ENCODE results near the gene SPOCK1.

The SPOCK1 gene

DNA sequence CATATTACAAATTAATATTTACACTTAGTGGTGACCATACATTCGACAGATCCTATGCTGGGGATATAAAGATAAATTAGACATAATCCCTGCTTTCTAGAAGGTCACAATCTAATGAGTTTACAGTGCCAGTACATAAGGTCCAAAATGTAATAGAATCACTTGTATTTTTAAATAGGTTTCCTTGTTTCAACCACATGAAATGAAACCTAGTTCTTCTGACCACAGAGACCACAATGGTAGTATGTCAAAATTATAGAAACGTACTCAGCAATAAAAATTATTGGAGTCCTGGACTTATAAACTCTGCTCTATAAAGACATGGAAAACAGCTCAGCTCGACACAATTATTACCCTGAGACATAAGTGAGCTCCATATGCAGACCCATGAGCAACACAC, 444.3 kb downstream of the SPOCK1 start:
- TF ChIP-seq, protein P1, sequence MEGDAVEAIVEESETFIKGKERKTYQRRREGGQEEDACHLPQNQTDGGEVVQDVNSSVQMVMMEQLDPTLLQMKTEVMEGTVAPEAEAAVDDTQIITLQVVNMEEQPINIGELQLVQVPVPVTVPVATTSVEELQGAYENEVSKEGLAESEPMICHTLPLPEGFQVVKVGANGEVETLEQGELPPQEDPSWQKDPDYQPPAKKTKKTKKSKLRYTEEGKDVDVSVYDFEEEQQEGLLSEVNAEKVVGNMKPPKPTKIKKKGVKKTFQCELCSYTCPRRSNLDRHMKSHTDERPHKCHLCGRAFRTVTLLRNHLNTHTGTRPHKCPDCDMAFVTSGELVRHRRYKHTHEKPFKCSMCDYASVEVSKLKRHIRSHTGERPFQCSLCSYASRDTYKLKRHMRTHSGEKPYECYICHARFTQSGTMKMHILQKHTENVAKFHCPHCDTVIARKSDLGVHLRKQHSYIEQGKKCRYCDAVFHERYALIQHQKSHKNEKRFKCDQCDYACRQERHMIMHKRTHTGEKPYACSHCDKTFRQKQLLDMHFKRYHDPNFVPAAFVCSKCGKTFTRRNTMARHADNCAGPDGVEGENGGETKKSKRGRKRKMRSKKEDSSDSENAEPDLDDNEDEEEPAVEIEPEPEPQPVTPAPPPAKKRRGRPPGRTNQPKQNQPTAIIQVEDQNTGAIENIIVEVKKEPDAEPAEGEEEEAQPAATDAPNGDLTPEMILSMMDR (IDR thresholded peaks at IDR 0.05; ENCODE audit: borderline replicate concordance, insufficient read depth, low read depth, low read length) = no peak
- no peak overlapping the region for H3K4me3 ChIP-seq (ENCODE audit: low read depth, low read length)

DNA sequence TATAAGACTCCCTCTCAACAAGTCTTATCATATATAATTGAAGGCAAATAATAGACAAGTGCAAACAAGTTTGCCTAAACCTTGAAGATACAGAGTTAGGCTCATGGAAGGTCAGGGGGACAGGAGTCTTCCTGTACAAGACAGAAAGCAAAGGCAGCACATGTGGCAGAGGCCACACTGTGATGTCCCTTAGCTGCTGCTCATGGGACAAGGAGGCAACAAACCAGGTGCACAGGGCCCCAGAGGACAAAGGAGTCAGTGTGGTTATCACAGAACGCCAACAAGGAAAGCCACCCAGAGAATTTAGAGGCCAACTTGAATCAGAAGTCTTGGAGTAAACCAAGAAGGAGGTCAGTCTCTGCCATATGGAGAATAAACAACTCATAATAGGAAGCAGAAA, 444.8 kb downstream of the SPOCK1 start:
- H3K4me3 ChIP-seq (ENCODE audit: low read depth, low read length) = no peak overlapping the region

DNA sequence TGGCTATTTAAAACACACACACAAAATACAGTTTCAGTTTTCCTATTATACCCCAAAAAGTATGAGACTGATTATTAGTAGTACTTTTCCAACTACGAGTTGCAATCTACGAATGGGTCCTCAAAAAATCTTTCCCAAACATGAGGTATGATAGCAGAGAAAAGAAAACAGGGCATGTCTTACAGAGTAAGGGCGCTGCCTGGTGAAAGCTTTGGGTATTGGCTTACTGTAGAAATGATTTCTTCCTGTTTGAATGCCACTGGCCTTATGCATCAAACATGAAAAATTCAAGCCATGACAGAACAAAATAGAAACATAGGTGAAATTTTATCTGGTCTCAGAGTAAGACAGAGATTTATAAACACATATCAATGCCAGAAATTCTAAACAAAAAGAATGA, 448.0 kb downstream of the SPOCK1 start:
- no peak overlapping the region for H3K4me3 ChIP-seq (ENCODE audit: low read depth, low read length)
- TF ChIP-seq, protein P1 (IDR thresholded peaks at IDR 0.05; ENCODE audit: borderline replicate concordance, insufficient read depth, low read depth, low read length) = no peak

More for the DNA sequence above, 444.8 kb downstream of the SPOCK1 start:
- TF ChIP-seq, protein P1 (IDR thresholded peaks at IDR 0.05; ENCODE audit: borderline replicate concordance, insufficient read depth, low read depth, low read length) = no peak

DNA sequence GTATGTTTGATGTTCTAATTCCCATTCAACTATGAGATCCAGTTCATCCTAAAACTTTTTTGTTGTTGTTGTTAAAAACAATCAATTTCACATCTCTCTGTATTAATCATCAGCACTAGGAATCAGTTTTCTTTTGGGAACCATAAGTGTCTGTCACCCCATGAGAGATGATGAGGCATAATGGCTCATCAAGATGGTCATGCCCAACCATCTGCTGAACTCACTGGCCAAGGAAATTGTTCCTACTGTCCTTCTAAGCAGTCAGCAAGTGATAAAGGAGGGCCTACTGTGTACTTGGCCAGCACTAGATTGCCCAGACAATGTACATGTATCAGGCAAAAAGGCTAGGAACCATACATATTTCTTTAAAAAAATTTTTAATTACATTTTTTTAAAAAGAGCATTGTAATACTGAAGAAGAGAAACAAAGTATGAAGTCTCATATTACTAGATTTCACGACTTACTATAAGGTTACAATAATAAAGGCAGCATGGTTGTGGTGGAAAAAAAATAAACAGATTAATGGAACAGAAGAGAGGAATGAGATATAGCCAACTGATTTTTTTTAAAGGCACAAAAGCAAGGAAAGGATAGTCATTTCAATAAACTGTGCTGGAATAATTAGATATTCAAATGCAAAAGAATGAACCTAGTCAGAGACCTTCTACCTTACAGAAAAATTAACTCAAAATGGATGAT, 458.3 kb downstream of the SPOCK1 start:
- TF ChIP-seq, protein P1 (IDR thresholded peaks at IDR 0.05; ENCODE audit: borderline replicate concordance, insufficient read depth, low read depth, low read length) = no peak
- H3K4me3 ChIP-seq (ENCODE audit: low read depth, low read length) = no peak overlapping the region

DNA sequence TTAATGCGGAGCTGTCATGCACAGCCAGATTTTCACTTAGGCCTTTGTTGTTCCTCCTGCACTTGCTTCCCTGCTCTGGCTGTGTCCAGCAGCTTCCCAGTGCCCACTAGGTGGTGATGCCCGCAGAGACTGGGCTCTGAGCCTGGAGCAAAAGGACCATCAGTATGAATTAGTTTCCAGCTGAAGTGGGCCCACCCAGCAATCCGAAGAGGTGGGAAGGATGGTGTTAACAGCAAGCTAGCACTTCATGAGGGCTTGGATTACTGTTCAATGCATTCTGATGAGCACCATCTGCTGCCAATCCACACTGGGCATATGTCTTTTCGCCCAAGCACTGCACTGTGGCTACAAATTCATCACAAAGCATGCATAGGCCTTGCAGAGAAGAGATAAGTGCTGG, 459.1 kb downstream of the SPOCK1 start:
- TF ChIP-seq, protein P1 (IDR thresholded peaks at IDR 0.05; ENCODE audit: borderline replicate concordance, insufficient read depth, low read depth, low read length) = no peak
- H3K4me3 ChIP-seq (ENCODE audit: low read depth, low read length) = no peak overlapping the region

DNA sequence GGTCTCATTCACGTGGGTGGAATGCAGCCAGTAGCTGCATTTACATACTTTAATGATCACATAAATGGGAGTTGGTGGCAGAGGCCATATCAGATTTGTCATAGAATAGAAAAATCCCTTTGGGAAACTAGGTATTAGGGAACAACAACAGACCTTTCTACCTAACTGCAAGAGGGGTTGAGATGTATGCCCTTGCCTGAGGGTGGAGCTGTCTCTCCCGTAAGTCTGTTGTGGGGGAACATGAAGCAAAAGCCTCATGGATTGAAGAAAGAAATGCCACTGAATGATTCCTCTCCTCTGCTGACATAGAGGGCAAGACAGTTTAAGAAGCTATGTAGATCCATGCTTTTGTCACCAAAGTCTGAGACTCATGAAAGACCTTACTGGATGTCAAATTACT, 461.3 kb downstream of the SPOCK1 start:
- TF ChIP-seq, protein P1 (IDR thresholded peaks at IDR 0.05; ENCODE audit: borderline replicate concordance, insufficient read depth, low read depth, low read length) = no peak

DNA sequence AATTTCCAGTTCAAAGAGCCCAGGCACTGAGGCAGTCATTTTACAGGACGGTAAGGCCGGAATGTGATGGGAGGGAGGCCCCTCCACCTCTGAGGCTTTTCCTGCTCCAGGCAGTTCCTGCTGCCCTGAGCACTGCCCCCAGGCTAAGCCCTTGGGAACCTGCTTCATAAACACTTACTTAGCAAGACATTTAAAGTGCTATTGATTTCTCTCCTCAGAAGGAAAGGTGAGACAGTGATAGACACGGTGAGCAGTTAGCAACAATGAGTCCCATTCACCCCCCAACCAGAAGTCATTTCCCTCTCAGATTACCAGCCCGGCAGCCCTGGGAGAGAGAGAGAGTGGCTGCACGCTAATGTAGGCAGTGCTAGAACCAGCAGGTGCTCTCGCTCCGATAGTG, 462.5 kb downstream of the SPOCK1 start:
- H3K4me3 ChIP-seq (ENCODE audit: low read depth, low read length) = no peak overlapping the region
- TF ChIP-seq, protein P1 (IDR thresholded peaks at IDR 0.05; ENCODE audit: borderline replicate concordance, insufficient read depth, low read depth, low read length) = no peak

More for the DNA sequence above, 461.3 kb downstream of the SPOCK1 start:
- no peak overlapping the region for H3K4me3 ChIP-seq (ENCODE audit: low read depth, low read length)

All from GM12875 (cell line).